BE2C (cell line): ENCODE data around the gene PLPPR3.

Source experiments
- DNase-seq: peaks from one replicate; pipeline ENCODE4 v3.0.0-alpha.2; 2020
- H3K27me3 ChIP-seq: fragments of 250-450 bp; sonication (Bioruptor Pico); 2 replicates; pipeline ENCODE4 v1.5.1; 2020; ENCODE audit warnings: mild to moderate bottlenecking
- H3K36me3 ChIP-seq: fragments of 250-450 bp; sonication (Bioruptor Pico); 2 replicates; pipeline ENCODE4 v1.5.1; 2020; ENCODE audit warnings: mild to moderate bottlenecking
- H3K4me1 ChIP-seq: fragments of 250-450 bp; sonication (Bioruptor Pico); 2 replicates; pipeline ENCODE4 v1.5.1; 2020
- H3K4me3 ChIP-seq: 2 replicates; pipeline ENCODE4 v1.5.1; 2011; ENCODE audit warnings: low read depth, low read length
- H3K9me3 ChIP-seq: fragments of 250-450 bp; sonication (Bioruptor Pico); 2 replicates; pipeline ENCODE4 v1.5.1; 2020
- CTCF ChIP-seq: IDR thresholded peaks from 2 replicates; pipeline ENCODE4 v1.5.1; 2012; ENCODE audit warnings: mild to moderate bottlenecking, low read depth, low read length

PLPPR3 gene

DNA sequence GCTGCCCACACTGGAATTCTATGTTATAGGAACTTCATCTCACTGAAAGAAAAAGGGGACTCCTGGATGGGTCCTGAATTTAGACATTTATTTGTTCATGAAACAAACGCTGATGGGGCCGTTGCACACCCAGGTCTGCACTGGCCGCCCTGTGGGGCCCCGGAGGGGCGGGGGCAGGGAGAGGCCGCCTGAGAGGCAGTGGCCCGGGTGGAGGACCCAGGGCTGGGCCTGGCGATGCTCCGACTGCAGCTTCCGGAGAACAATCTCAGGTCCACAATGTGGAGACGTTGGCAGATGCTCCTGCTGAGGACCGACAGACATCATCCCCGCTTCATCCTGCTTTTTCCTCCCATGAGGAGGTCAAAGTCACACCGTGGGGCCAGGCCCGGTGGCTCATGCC lies 40.8 kb downstream of the PLPPR3 start:
- Histone ChIP-seq H3K27me3 (no peaks in the 10 kb centered on the region), H3K9me3 (no peaks in the 10 kb centered on the region), H3K4me3 (no peak overlapping the region), H3K36me3 (no peaks in the 10 kb centered on the region), H3K4me1 (no peaks in the 10 kb centered on the region)
- no peak for DNase-seq
- TF ChIP-seq CTCF, result no peak

DNA sequence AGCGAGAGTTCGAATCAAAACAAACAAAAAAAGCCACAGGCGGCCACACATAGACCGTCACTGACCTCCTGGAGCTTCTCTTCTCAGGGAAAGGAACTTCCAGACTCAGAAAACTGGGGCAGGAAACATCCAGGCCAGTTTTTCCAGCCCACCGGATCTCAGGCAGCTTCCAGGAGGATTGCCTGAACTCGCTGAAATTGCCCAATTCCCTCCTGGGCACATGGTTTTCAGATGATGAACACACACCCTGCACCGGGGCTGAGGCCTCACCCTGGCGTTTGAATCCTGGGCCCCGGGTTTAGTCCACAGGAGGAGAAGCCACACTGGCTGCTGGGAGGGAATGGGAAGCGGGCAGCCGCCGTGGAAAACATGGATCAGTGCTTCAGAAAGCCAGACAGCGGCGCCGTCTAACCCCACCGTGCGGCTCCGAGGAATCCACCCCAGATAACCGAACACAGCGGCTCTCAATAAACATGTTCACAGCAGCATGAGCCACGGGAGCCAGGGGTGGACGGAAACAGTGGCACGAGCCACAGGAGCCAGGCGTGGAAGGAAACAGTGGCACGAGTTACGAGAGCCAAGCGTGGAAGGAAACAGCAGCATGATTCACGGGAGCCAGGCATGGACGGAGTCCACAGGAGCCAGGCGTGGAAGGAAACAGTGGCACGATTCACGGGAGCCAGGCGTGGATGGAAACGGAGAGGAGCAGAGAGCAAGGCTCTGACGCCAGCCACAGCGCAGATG lies 42.7 kb downstream of the PLPPR3 start:
- TF ChIP-seq CTCF, result no peak
- Histone ChIP-seq H3K4me3 (no peak overlapping the region), H3K27me3 (no peaks in the 10 kb centered on the region), H3K4me1 (no peaks in the 10 kb centered on the region), H3K36me3 (no peaks in the 10 kb centered on the region), H3K9me3 (no peaks in the 10 kb centered on the region)
- DNase-seq, result no peak

- no peak for TF ChIP-seq CTCF
- DNase-seq, result no peak
- H3K27me3 ChIP-seq, result no peaks in the 10 kb centered on the region
These were observed 45.2 kb downstream of the PLPPR3 start for GRCh38 chr19:776549-776948.

GRCh38 chr19:772730-773436 lies 48.9 kb downstream of the PLPPR3 start:
- no peak for DNase-seq
- no peak for TF ChIP-seq CTCF
- no peaks in the 10 kb centered on the region for H3K9me3 ChIP-seq

More at GRCh38 chr19:776549-776948, 45.2 kb downstream of the PLPPR3 start:
- no peak overlapping the region for H3K4me3 ChIP-seq
- H3K4me1 ChIP-seq, result no peaks in the 10 kb centered on the region
- H3K36me3 ChIP-seq, result no peaks in the 10 kb centered on the region
- no peaks in the 10 kb centered on the region for H3K9me3 ChIP-seq

GRCh38 chr19:772063-772462 lies 49.7 kb downstream of the PLPPR3 start:
- Histone ChIP-seq H3K27me3 (no peaks in the 10 kb centered on the region), H3K4me3 (no peak overlapping the region)

More at GRCh38 chr19:772730-773436, 48.9 kb downstream of the PLPPR3 start:
- Histone ChIP-seq H3K4me1 (no peaks in the 10 kb centered on the region), H3K36me3 (no peaks in the 10 kb centered on the region), H3K27me3 (no peaks in the 10 kb centered on the region), H3K4me3 (no peak overlapping the region)

More at GRCh38 chr19:772063-772462, 49.7 kb downstream of the PLPPR3 start:
- no peaks in the 10 kb centered on the region for H3K4me1 ChIP-seq
- no peaks in the 10 kb centered on the region for H3K36me3 ChIP-seq
- H3K9me3 ChIP-seq, result no peaks in the 10 kb centered on the region
- TF ChIP-seq CTCF, result no peak
- DNase-seq, result no peak
